Smooth muscle cell (in vitro differentiated cells): ENCODE measurements around the gene CCDC127. TPM values are rescaled to one million over a fixed set of nuclear protein-coding genes. Genes with fewer than 3 reads are reported as not detected.
A peak's percentile ranks its signal among the peaks of the same experiment; 100 is the strongest.

ENCODE experiments used
- DNase-seq: peaks from one replicate; lab custom pipeline; 2025; ENCODE audit not compliant: unreplicated experiment; lab: John Stamatoyannopoulos, UW
- H2AFZ ChIP-seq: fragments of 200-600 bp; sonication (generic); 2 replicates; pipeline ENCODE4 v1.6.0; 2016; ENCODE audit warnings: antibody characterized with exemption, low read depth, mild to moderate bottlenecking
- H3F3A ChIP-seq: fragments of 200-600 bp; sonication (generic); 2 replicates; pipeline ENCODE4 v1.6.0; 2017; ENCODE audit warnings: antibody characterized with exemption, low read depth
- H3K27ac ChIP-seq: fragments of 200-600 bp; sonication (generic); 2 replicates; pipeline ENCODE4 v1.5.1; 2016; ENCODE audit warnings: low read depth, mild to moderate bottlenecking
- H3K27me3 ChIP-seq: fragments of 200-600 bp; sonication (generic); 2 replicates; pipeline ENCODE4 v1.6.1; 2016; ENCODE audit warnings: low read depth, mild to moderate bottlenecking
- H3K36me3 ChIP-seq: fragments of 200-600 bp; sonication (generic); 2 replicates; pipeline ENCODE4 v1.5.1; 2016; ENCODE audit warnings: low read depth
- H3K4me1 ChIP-seq: fragments of 200-600 bp; sonication (generic); 2 replicates; pipeline ENCODE4 v1.5.1; 2016; ENCODE audit warnings: low read depth
- H3K4me2 ChIP-seq: fragments of 200-600 bp; sonication (generic); 2 replicates; pipeline ENCODE4 v1.6.0; 2016; ENCODE audit warnings: mild to moderate bottlenecking
- H3K4me3 ChIP-seq: fragments of 200-600 bp; sonication (generic); 2 replicates; pipeline ENCODE4 v1.5.1; 2016; ENCODE audit warnings: mild to moderate bottlenecking
- H3K79me2 ChIP-seq: fragments of 200-600 bp; sonication (generic); 2 replicates; pipeline ENCODE4 v1.6.0; 2016; ENCODE audit warnings: low read depth, mild to moderate bottlenecking
- H3K9ac ChIP-seq: fragments of 200-600 bp; sonication (generic); 2 replicates; pipeline ENCODE4 v1.6.0; 2016; ENCODE audit warnings: low read depth
- H3K9me3 ChIP-seq: fragments of 200-600 bp; sonication (generic); replicated peaks from 2 replicates; pipeline ENCODE4 v1.5.1; 2016; ENCODE audit warnings: low read depth
- H4K20me1 ChIP-seq: fragments of 200-600 bp; sonication (generic); 2 replicates; pipeline ENCODE4 v1.6.0; 2016; ENCODE audit warnings: low read depth
- CTCF ChIP-seq: fragments of 200-600 bp; sonication (generic); IDR thresholded peaks from 2 replicates; pipeline ENCODE4 v1.5.1; 2017; ENCODE audit warnings: borderline replicate concordance, mild to moderate bottlenecking, antibody characterized with exemption; ENCODE audit not compliant: insufficient read depth, poor library complexity, severe bottlenecking
- WGBS: methylation state at CpG from one replicate; pipeline ENCODE4 v1.1.7; 2016; ENCODE audit warnings: low lambda C conversion rate; 5-methylcytosine and 5-hydroxymethylcytosine counted together
- polyA plus RNA-seq: library from polyadenylated mRNA; unstranded; fragments of >200 nt; fragmentation: Nextera tagmentation; extraction: Ambion mirVana; gene quantifications from 2 replicates; pipeline ENCODE4 v1.2.1, GENCODE V29; 2016
- total RNA-seq: library from RNA; depleted of rRNA; stranded (reverse); fragments of >200 nt; gene quantifications from 2 replicates; pipeline ENCODE4 v1.2.3, GENCODE V29; 2014

CCDC127 gene
- total and polyA plus RNA-seq, 2 experiments from 2014 or later = 2.8 to 8.6 TPM

GRCh38 chr5:153256-153655 lies 64.7 kb downstream of the CCDC127 start:
- no peaks in the 10 kb centered on the region for H3K27me3 ChIP-seq
- 82% methylated on average over 8 of the region's 8 CpGs for WGBS
- no peak overlapping the region for H2AFZ ChIP-seq
- H3K4me3 ChIP-seq = no peak overlapping the region
- no peaks in the 10 kb centered on the region for H4K20me1 ChIP-seq
- peaks cover 8% of the 10 kb centered on the region for H3K9me3 ChIP-seq
- peak overlapping the region; percentile 35 for H3K27ac ChIP-seq
- no peak for DNase-seq
- H3K79me2 ChIP-seq = no peaks in the 10 kb centered on the region
- H3K4me2 ChIP-seq = no peak overlapping the region
- no peaks in the 10 kb centered on the region for H3K36me3 ChIP-seq
- no peaks in the 10 kb centered on the region for H3K4me1 ChIP-seq
- no peak for TF ChIP-seq CTCF
- no peaks in the 10 kb centered on the region for H3F3A ChIP-seq
- no peak overlapping the region for H3K9ac ChIP-seq

- Histone ChIP-seq H3K9ac (no peak overlapping the region), H4K20me1 (no peaks in the 10 kb centered on the region), H3K36me3 (peaks cover 7% of the 10 kb centered on the region), H3K27me3 (no peaks in the 10 kb centered on the region), H3K4me1 (no peaks in the 10 kb centered on the region), H3K27ac (no peak overlapping the region), H2AFZ (no peak overlapping the region), H3K9me3 (peaks cover 17% of the 10 kb centered on the region), H3K4me3 (no peak overlapping the region), H3K79me2 (no peaks in the 10 kb centered on the region), H3K4me2 (no peak overlapping the region), H3F3A (no peaks in the 10 kb centered on the region)
- TF ChIP-seq CTCF = no peak
- no peak for DNase-seq
- WGBS = over 99% methylated on average over 6 of the region's 6 CpGs
Observed at GRCh38 chr5:152077-152476, 65.9 kb downstream of the CCDC127 start.

GRCh38 chr5:150746-151145 lies 67.2 kb downstream of the CCDC127 start:
- no peak for DNase-seq
- Histone ChIP-seq H3K9ac (no peak overlapping the region), H3F3A (no peaks in the 10 kb centered on the region), H3K9me3 (peaks cover 17% of the 10 kb centered on the region), H3K4me1 (no peaks in the 10 kb centered on the region), H3K36me3 (peaks cover 7% of the 10 kb centered on the region), H3K4me3 (no peak overlapping the region), H4K20me1 (no peaks in the 10 kb centered on the region), H3K27me3 (no peaks in the 10 kb centered on the region), H3K79me2 (no peaks in the 10 kb centered on the region), H3K4me2 (no peak overlapping the region), H2AFZ (no peak overlapping the region), H3K27ac (no peak overlapping the region)
- 95% methylated on average over 4 of the region's 4 CpGs for WGBS
- no peak for TF ChIP-seq CTCF

- Histone ChIP-seq H3K4me2 (no peak overlapping the region), H3K4me3 (no peak overlapping the region), H3K27ac (no peak overlapping the region), H2AFZ (no peak overlapping the region), H3K79me2 (no peaks in the 10 kb centered on the region), H3K27me3 (no peaks in the 10 kb centered on the region), H3K9me3 (peaks cover 17% of the 10 kb centered on the region), H3K4me1 (no peaks in the 10 kb centered on the region), H4K20me1 (no peaks in the 10 kb centered on the region), H3F3A (no peaks in the 10 kb centered on the region), H3K9ac (no peak overlapping the region), H3K36me3 (peaks cover 7% of the 10 kb centered on the region)
- WGBS = 90% methylated on average over 6 of the region's 6 CpGs
- no peak for TF ChIP-seq CTCF
- DNase-seq = no peak
Observed at GRCh38 chr5:149745-150485, 68.0 kb downstream of the CCDC127 start.
